IMR-90 (cell line): ENCODE data around the gene FAM32A. TPM values are rescaled to one million over a fixed set of nuclear protein-coding genes. Genes with fewer than 3 reads are reported as not detected.

Experiments
- ATAC-seq: fragments of 200-7000 bp; cut with Tn5 transposase; 2 replicates; pipeline ENCODE4 v1.9.1; 2020; ENCODE audit warnings: low read depth, mild to moderate bottlenecking, moderate library complexity
- BruUV-seq: library from RNA; stranded (reverse); fragments of 400-500 nt; replicated peaks from 2 replicates; lab custom pipeline; 2021; lab: Mats Ljungman, UMichigan
- CTCF ChIA-PET: fragments of 300-600 bp; formaldehyde crosslinking; extraction: SDS; loops from one replicate; lab custom pipeline; 2021; ENCODE audit warnings: antibody characterized with exemption; lab: Yijun Ruan, JAX
- POLR2A ChIA-PET: fragments of 300-600 bp; sonication (Branson Sonifier 250); formaldehyde crosslinking; loops from one replicate; lab custom pipeline; 2022; ENCODE audit warnings: antibody characterized with exemption; ENCODE audit not compliant: unreplicated experiment; lab: Charles Lee
- DNase-seq: peaks from one replicate; pipeline ENCODE4 v3.0.0; 2013
- H2AFZ ChIP-seq: replicated peaks from 2 replicates; pipeline ENCODE3; 2013; ENCODE audit warnings: low read length, mild to moderate bottlenecking; ENCODE audit not compliant: poor library complexity
- H2AK5ac ChIP-seq: 2 replicates; pipeline ENCODE4 v1.6.1; 2013; ENCODE audit warnings: low read depth, low read length, inconsistent platforms
- H2AK9ac ChIP-seq: replicated peaks from 2 replicates; pipeline ENCODE3; 2013; ENCODE audit warnings: mild to moderate bottlenecking, low read depth, low read length, moderate library complexity; ENCODE audit not compliant: poor library complexity
- H2BK120ac ChIP-seq: 2 replicates; pipeline ENCODE4 v1.6.1; 2013; ENCODE audit warnings: low read depth, low read length, inconsistent platforms
- H2BK15ac ChIP-seq: 3 replicates; pipeline ENCODE4 v1.6.1; 2013; ENCODE audit warnings: low read depth, low read length, inconsistent platforms
- H2BK20ac ChIP-seq: 2 replicates; pipeline ENCODE4 v1.6.1; 2013; ENCODE audit warnings: low read depth, mild to moderate bottlenecking, inconsistent platforms, low read length, moderate library complexity
- H2BK5ac ChIP-seq: 2 replicates; pipeline ENCODE4 v1.6.1; 2013; ENCODE audit warnings: mild to moderate bottlenecking, low read depth, low read length, inconsistent platforms; ENCODE audit not compliant: poor library complexity, severe bottlenecking
- H3K14ac ChIP-seq: replicated peaks from 2 replicates; pipeline ENCODE4 v1.6.1; 2013; ENCODE audit warnings: low read depth, low read length, inconsistent platforms
- H3K18ac ChIP-seq: 2 replicates; pipeline ENCODE4 v1.6.1; 2013; ENCODE audit warnings: low read depth, low read length, control low read depth
- H3K23ac ChIP-seq: 2 replicates; pipeline ENCODE4 v1.6.1; 2013; ENCODE audit warnings: low read depth, low read length, inconsistent platforms
- H3K27ac ChIP-seq: 2 replicates; pipeline ENCODE4 v1.5.1; 2013; ENCODE audit warnings: mild to moderate bottlenecking, control low read depth, low read length; ENCODE audit not compliant: insufficient read depth
- H3K27me3 ChIP-seq: 2 replicates; pipeline ENCODE4 v1.6.1; 2013; ENCODE audit warnings: low read length; ENCODE audit not compliant: control insufficient read depth, insufficient read depth
- H3K36me3 ChIP-seq: 2 replicates; pipeline ENCODE4 v1.6.1; 2013; ENCODE audit warnings: low read length, mixed read lengths; ENCODE audit not compliant: control insufficient read depth, insufficient read depth
- H3K4ac ChIP-seq: 2 replicates; pipeline ENCODE4 v1.6.1; 2013; ENCODE audit warnings: low read depth, low read length, inconsistent platforms
- H3K4me1 ChIP-seq: 2 replicates; pipeline ENCODE4 v1.6.1; 2013; ENCODE audit warnings: low read length, mixed read lengths; ENCODE audit not compliant: control insufficient read depth, insufficient read depth
- H3K4me2 ChIP-seq: 2 replicates; pipeline ENCODE4 v1.6.1; 2013; ENCODE audit warnings: low read depth, mild to moderate bottlenecking, control low read depth, low read length, moderate library complexity
- H3K4me3 ChIP-seq: 2 replicates; pipeline ENCODE4 v1.5.1; 2013; ENCODE audit warnings: low read depth, mild to moderate bottlenecking, control low read depth, low read length, moderate library complexity; ENCODE audit not compliant: insufficient read depth
- H3K56ac ChIP-seq: 2 replicates; pipeline ENCODE4 v1.6.1; 2013; ENCODE audit warnings: low read length, inconsistent platforms; ENCODE audit not compliant: insufficient read depth; ENCODE audit errors: extremely low read depth
- H3K79me1 ChIP-seq, 2 experiments: 2 replicates each; pipeline ENCODE4 v1.6.1; 2013; ENCODE audit warnings: low read length in 2 of 2, inconsistent platforms in 1 of 2, low read depth in 1 of 2
- H3K9ac ChIP-seq: 2 replicates; pipeline ENCODE4 v1.6.1; 2013; ENCODE audit warnings: low read depth, low read length, control low read depth
- H3K9me1 ChIP-seq: 2 replicates; pipeline ENCODE4 v1.6.1; 2013; ENCODE audit warnings: low read length, inconsistent platforms; ENCODE audit not compliant: insufficient read depth
- H3K9me3 ChIP-seq: 2 replicates; pipeline ENCODE4 v1.6.1; 2013; ENCODE audit warnings: low read length; ENCODE audit not compliant: control insufficient read depth, insufficient read depth
- H4K20me1 ChIP-seq: 2 replicates; pipeline ENCODE4 v1.6.1; 2013; ENCODE audit warnings: low read length, inconsistent platforms; ENCODE audit not compliant: insufficient read depth
- H4K5ac ChIP-seq: 2 replicates; pipeline ENCODE4 v1.6.1; 2013; ENCODE audit warnings: mild to moderate bottlenecking, low read depth, low read length, control low read depth
- H4K8ac ChIP-seq, 2 experiments: 2 replicates each; pipeline ENCODE4 v1.6.1; 2013; ENCODE audit warnings: low read depth in 2 of 2, low read length in 2 of 2, control low read depth in 1 of 2, inconsistent platforms in 1 of 2
- H4K91ac ChIP-seq: 2 replicates; pipeline ENCODE4 v1.6.1; 2013; ENCODE audit warnings: low read depth, low read length, inconsistent platforms; ENCODE audit not compliant: insufficient read depth
- BHLHE40 ChIP-seq: fragments of 150-350 bp; IDR thresholded peaks from 2 replicates; pipeline ENCODE4 v1.6.1; 2016; ENCODE audit warnings: mild to moderate bottlenecking, low read depth, low read length
- CEBPB ChIP-seq: IDR thresholded peaks from 2 replicates; pipeline ENCODE4 v1.6.1; 2012; ENCODE audit warnings: low read depth, low read length, improper control_type of control experiment
- CHD1 ChIP-seq: IDR thresholded peaks from 2 replicates; pipeline ENCODE4 v1.6.1; 2012; ENCODE audit warnings: low read depth, low read length, improper control_type of control experiment
- CTCF ChIP-seq: conservative IDR thresholded peaks from 2 replicates; pipeline ENCODE4 v1.5.1; 2012; ENCODE audit warnings: mild to moderate bottlenecking, low read depth, low read length, improper control_type of control experiment
- ELK1 ChIP-seq: fragments of 150-350 bp; IDR thresholded peaks from 2 replicates; pipeline ENCODE4 v1.6.1; 2016; ENCODE audit warnings: low read depth, mild to moderate bottlenecking, low read length, moderate library complexity, borderline replicate concordance
- FOS ChIP-seq: fragments of 150-350 bp; IDR thresholded peaks from 2 replicates; pipeline ENCODE4 v1.6.1; 2016; ENCODE audit warnings: low read depth, low read length
- MAFK ChIP-seq: IDR thresholded peaks from 2 replicates; pipeline ENCODE4 v1.6.1; 2012; ENCODE audit warnings: low read depth, low read length, improper control_type of control experiment
- MAZ ChIP-seq: IDR thresholded peaks from 2 replicates; pipeline ENCODE4 v1.6.1; 2012; ENCODE audit warnings: low read depth, mild to moderate bottlenecking, low read length, improper control_type of control experiment, moderate library complexity, borderline replicate concordance
- MXI1 ChIP-seq: IDR thresholded peaks from 2 replicates; pipeline ENCODE4 v1.6.1; 2012; ENCODE audit warnings: low read depth, mild to moderate bottlenecking, low read length, moderate library complexity, borderline replicate concordance
- NFE2L2 ChIP-seq: fragments of 150-350 bp; IDR thresholded peaks from 2 replicates; pipeline ENCODE4 v1.6.1; 2016; ENCODE audit warnings: low read depth, mild to moderate bottlenecking, low read length
- POLR2A ChIP-seq: IDR thresholded peaks from 2 replicates; pipeline ENCODE4 v1.6.1; 2012; ENCODE audit warnings: mild to moderate bottlenecking, low read depth, low read length
- RAD21 ChIP-seq: IDR thresholded peaks from 2 replicates; pipeline ENCODE4 v1.6.1; 2012; ENCODE audit warnings: low read length, improper control_type of control experiment
- RCOR1 ChIP-seq: IDR thresholded peaks from 2 replicates; pipeline ENCODE4 v1.6.1; 2012; ENCODE audit warnings: mild to moderate bottlenecking, low read length, improper control_type of control experiment; ENCODE audit not compliant: insufficient replicate concordance
- RFX5 ChIP-seq: IDR thresholded peaks from 2 replicates; pipeline ENCODE4 v1.8.0; 2012; ENCODE audit warnings: low read depth, mild to moderate bottlenecking, low read length, moderate library complexity
- SMC3 ChIP-seq: fragments of 150-350 bp; IDR thresholded peaks from 2 replicates; pipeline ENCODE4 v1.6.1; 2016; ENCODE audit warnings: low read depth, mild to moderate bottlenecking, antibody characterized with exemption, low read length, moderate library complexity
- USF2 ChIP-seq: fragments of 150-350 bp; IDR thresholded peaks from 2 replicates; pipeline ENCODE4 v1.6.1; 2017; ENCODE audit warnings: mild to moderate bottlenecking, antibody characterized with exemption, low read length, low read depth
- WGBS, 2 experiments: methylation state at CpG; one replicate each; pipeline versions ENCODE4 v1.1.5 to v1.1.7; 2013; ENCODE audit warnings: missing lambda C conversion rate in 2 of 2; ENCODE audit not compliant: insufficient read length in 1 of 2; ENCODE audit errors: extremely low coverage in 2 of 2; 5-methylcytosine and 5-hydroxymethylcytosine counted together
- dilution Hi-C: fragments of 300-500 bp; cut with HindIII; formaldehyde crosslinking; loops from one replicate; pipeline ENCODE4 v1.14.3; 2018; ENCODE audit warnings: low sequenced_read_pairs; ENCODE audit not compliant: unreplicated experiment
- in situ Hi-C: fragments of 300-500 bp; cut with MboI; formaldehyde crosslinking; loops from 3 replicates; pipeline ENCODE4 v1.14.3; 2019; ENCODE audit warnings: low sequenced_read_pairs, inconsistent platforms, mixed read lengths
- intact Hi-C: fragments of 100-400 bp; cut with micrococcal nuclease; formaldehyde crosslinking; loops from 2 replicates; pipeline ENCODE4 v1.10.0; 2022
- polyA plus RNA-seq, 3 experiments: library from polyadenylated mRNA; depleted of rRNA; stranded (reverse); fragments of >200 nt; gene quantifications; 2 replicates each; pipeline ENCODE4 v1.2.3, GENCODE V29; 2012; ENCODE audit warnings: low replicate concordance in 1 of 3
- total RNA-seq: library from RNA; depleted of rRNA; stranded (reverse); fragments of >200 nt; gene quantifications from 2 replicates; pipeline ENCODE4 v1.2.3, GENCODE V29; 2012

FAM32A gene
- total and polyA plus RNA-seq, 2 of the 4 experiments (the other 2 are of a cell fraction) = 99.5 to 130 TPM

GRCh38 chr19:16141043-16141442, 44.2 kb upstream of the FAM32A start:
- H3K56ac ChIP-seq = no peak overlapping the region
- H3K9me1 ChIP-seq = 0 out of 2 replicates have a peak, but pooled peaks cover under 1% of the 10 kb centered on the region
- no TSS peak for BruUV-seq
- no peak overlapping the region for H2AK9ac ChIP-seq
- TF ChIP-seq MAFK = no peak
- no peak for TF ChIP-seq POLR2A
- TF ChIP-seq USF2 = no peak
- TF ChIP-seq FOS = no peak
- no peak for TF ChIP-seq CTCF
- TF ChIP-seq SMC3 = no peak
- no peak for TF ChIP-seq RCOR1
- no peak for TF ChIP-seq CHD1
- no peak for TF ChIP-seq RAD21
- no peak for TF ChIP-seq BHLHE40
- TF ChIP-seq MXI1 = no peak
- TF ChIP-seq RFX5 = no peak
- no peak for TF ChIP-seq CEBPB
- no peak for TF ChIP-seq ELK1
- TF ChIP-seq MAZ = no peak
- TF ChIP-seq NFE2L2 = no peak
- H3K18ac ChIP-seq = no peak overlapping the region
- ChIA-PET CTCF (no interaction called here), POLR2A (no interaction called here)
- no peak overlapping the region for H2BK20ac ChIP-seq
- ATAC-seq (no peak), DNase-seq (no peak)
- no peaks in the 10 kb centered on the region; the same call in 1 of the 2 replicates for H3K27me3 ChIP-seq
- intact Hi-C loops = no loop called here
- no peaks in the 10 kb centered on the region for H3K36me3 ChIP-seq
- no peaks in the 10 kb centered on the region for H3K79me1 ChIP-seq
- H3K4me3 ChIP-seq = no peak overlapping the region
- dilution Hi-C loops = no loop called here
- no peaks in the 10 kb centered on the region for H4K20me1 ChIP-seq
- no peak overlapping the region for H2BK5ac ChIP-seq
- no peaks in the 10 kb centered on the region for H3K4me1 ChIP-seq
- H3K4ac ChIP-seq = no peak overlapping the region
- H4K8ac ChIP-seq = no peak overlapping the region
- H4K5ac ChIP-seq = no peak overlapping the region
- WGBS, 2 experiments = no CpG with 5 or more reads among the region's 4 CpGs
- no peak overlapping the region for H3K9ac ChIP-seq
- no peak overlapping the region for H2AK5ac ChIP-seq
- H3K4me2 ChIP-seq = no peak overlapping the region
- no peak overlapping the region for H3K27ac ChIP-seq
- no peak overlapping the region for H3K23ac ChIP-seq
- no peak overlapping the region for H3K14ac ChIP-seq
- in situ Hi-C loops = no loop called here
- H4K91ac ChIP-seq = no peak overlapping the region
- no peak overlapping the region for H2BK15ac ChIP-seq
- peak overlapping the region; percentile 63 for H2AFZ ChIP-seq
- H2BK120ac ChIP-seq = no peak overlapping the region
- no peaks in the 10 kb centered on the region for H3K9me3 ChIP-seq
